HepG2 (cell line): ENCODE data around the gene P4HTM. TPM values are rescaled to one million over a fixed set of nuclear protein-coding genes. Genes with fewer than 3 reads are reported as not detected.

Experiments used
- AKNA ChIP-seq: sonication (generic); formaldehyde crosslinking; IDR thresholded peaks from 2 replicates; pipeline ENCODE4 v1.4.0; 2020; ENCODE audit warnings: missing genetic modification reagents, borderline replicate concordance
- ARNTL ChIP-seq: sonication (generic); formaldehyde crosslinking; IDR thresholded peaks from 2 replicates; pipeline ENCODE4 v1.4.0; 2020; ENCODE audit warnings: mild to moderate bottlenecking, missing genetic modification reagents
- ATRX ChIP-seq: sonication (generic); formaldehyde crosslinking; IDR thresholded peaks from 2 replicates; pipeline ENCODE4 v1.4.0; 2020; ENCODE audit warnings: missing genetic modification reagents, borderline replicate concordance
- CBFB ChIP-seq: sonication (generic); formaldehyde crosslinking; IDR thresholded peaks from 2 replicates; pipeline ENCODE4 v1.4.0; 2020; ENCODE audit warnings: missing genetic modification reagents
- CERS6 ChIP-seq: sonication (generic); formaldehyde crosslinking; IDR thresholded peaks from 2 replicates; pipeline ENCODE4 v1.5.0; 2020; ENCODE audit warnings: missing genetic modification reagents
- EED ChIP-seq: sonication (generic); formaldehyde crosslinking; IDR thresholded peaks from 2 replicates; pipeline ENCODE4 v1.5.0; 2020; ENCODE audit warnings: mild to moderate bottlenecking, missing genetic modification reagents
- EHMT2 ChIP-seq: fragments of 200-600 bp; sonication (generic); IDR thresholded peaks from 2 replicates; pipeline ENCODE4 v1.7.0; 2017; ENCODE audit warnings: antibody characterized with exemption, low read depth, low read length, borderline replicate concordance
- MED1 ChIP-seq: sonication (generic); formaldehyde crosslinking; IDR thresholded peaks from 2 replicates; pipeline ENCODE4 v1.4.0; 2020; ENCODE audit warnings: missing genetic modification reagents
- MEF2D ChIP-seq: sonication (generic); formaldehyde crosslinking; IDR thresholded peaks from 2 replicates; pipeline ENCODE4 v1.5.1; 2020; ENCODE audit warnings: mild to moderate bottlenecking, missing genetic modification reagents
- NCOA1 ChIP-seq: sonication (generic); formaldehyde crosslinking; IDR thresholded peaks from 2 replicates; pipeline ENCODE4 v1.9.0; 2021; ENCODE audit warnings: missing genetic modification reagents
- NCOA2 ChIP-seq: sonication (generic); formaldehyde crosslinking; IDR thresholded peaks from 2 replicates; pipeline ENCODE4 v1.8.0; 2022; ENCODE audit warnings: inconsistent platforms
- NR0B2 ChIP-seq: sonication (generic); formaldehyde crosslinking; IDR thresholded peaks from 2 replicates; pipeline ENCODE4 v1.4.0; 2020; ENCODE audit warnings: mild to moderate bottlenecking, missing genetic modification reagents
- RXRB ChIP-seq: IDR thresholded peaks from 2 replicates; pipeline ENCODE4 v1.6.1; 2016; ENCODE audit warnings: borderline replicate concordance, missing genetic modification reagents, missing compliant biosample characterization
- YY1 ChIP-seq: IDR thresholded peaks from 2 replicates; pipeline ENCODE4 v1.6.1; 2011; ENCODE audit warnings: low read length, low read depth, moderate library complexity, mild to moderate bottlenecking; ENCODE audit not compliant: insufficient read depth, insufficient replicate concordance
- ZC3H13 ChIP-seq: sonication (generic); formaldehyde crosslinking; IDR thresholded peaks from 2 replicates; pipeline ENCODE4 v1.8.1; 2023; ENCODE audit warnings: mild to moderate bottlenecking, missing genetic modification reagents, moderate library complexity
- ZNF362 ChIP-seq: sonication (generic); formaldehyde crosslinking; IDR thresholded peaks from 2 replicates; pipeline ENCODE4 v1.4.0; 2020; ENCODE audit warnings: missing genetic modification reagents, mild to moderate bottlenecking, borderline replicate concordance
- ZNF569 ChIP-seq: sonication (generic); formaldehyde crosslinking; IDR thresholded peaks from 2 replicates; pipeline ENCODE4 v1.5.0; 2020; ENCODE audit warnings: mild to moderate bottlenecking, missing genetic modification reagents, moderate library complexity, borderline replicate concordance
- ZNF589 ChIP-seq: sonication (generic); formaldehyde crosslinking; conservative IDR thresholded peaks from 2 replicates; pipeline ENCODE4 v1.8.0; 2022; ENCODE audit warnings: mild to moderate bottlenecking, moderate library complexity, missing genetic modification reagents
- ZNF704 ChIP-seq: sonication (generic); formaldehyde crosslinking; IDR thresholded peaks from 2 replicates; pipeline ENCODE4 v1.8.1; 2023; ENCODE audit warnings: mild to moderate bottlenecking, inconsistent platforms, moderate library complexity, missing genetic modification reagents, borderline replicate concordance
- ZNF780A ChIP-seq: sonication (generic); formaldehyde crosslinking; IDR thresholded peaks from 2 replicates; pipeline ENCODE4 v1.8.0; 2022; ENCODE audit warnings: mild to moderate bottlenecking, missing genetic modification reagents, moderate library complexity
- polyA plus RNA-seq, 8 experiments: library from polyadenylated mRNA; depleted of rRNA in 3 of 8; stranded (reverse) in 7 of 8; unstranded in 1 of 8; fragments of >200 nt; fragmentation: Illumina TruSeq in 4 of 8; extraction: Trizol in 4 of 8; gene quantifications; 2 replicates each; pipeline versions ENCODE4 v1.2.1 to v1.2.3, GENCODE V29; 2011 to 2016; ENCODE audit warnings: low read depth in 4 of 8, missing spikeins in 1 of 8, mixed read lengths in 1 of 8; ENCODE audit not compliant: insufficient read depth in 1 of 8
- total RNA-seq, 5 experiments: library from RNA; depleted of rRNA; stranded (reverse); fragments of >200 nt; fragmentation: Illumina TruSeq; extraction: Trizol; gene quantifications; 2 replicates each; pipeline ENCODE4 v1.2.3, GENCODE V29; 2016; ENCODE audit warnings: low read depth in 1 of 5

Gene P4HTM
- total and polyA plus RNA-seq, 2 of the 13 experiments (the other 11 are each of a cell fraction or from before 2014, with no cell fraction given): 0.01 TPM; not detected in 1

- TF ChIP-seq ZNF780A (CRISPR knock-in tag) (0 out of 2 replicates have a peak, but pooled peaks have one; percentile 51), MEF2D (0 out of 2 replicates have a peak, but pooled peaks have one; percentile 28), AKNA (CRISPR knock-in tag) (no peak), CERS6 (CRISPR knock-in tag) (0 out of 2 replicates have a peak, but pooled peaks have one; percentile 58), NCOA1 (peak; percentile 72; the same call in 1 of the 2 replicates), ZC3H13 (peak; percentile 99), EHMT2 (no peak), EED (CRISPR knock-in tag) (peak; percentile 49; the same call in 1 of the 2 replicates), ZNF569 (CRISPR knock-in tag) (no peak), CBFB (CRISPR knock-in tag) (peak; percentile 44; the same call in 1 of the 2 replicates), ZNF589 (CRISPR knock-in tag) (peak; percentile 71; the same call in 1 of the 2 replicates), NR0B2 (CRISPR knock-in tag) (peak; percentile 75), ATRX (CRISPR knock-in tag) (no peak), RXRB (CRISPR knock-in tag) (no peak; the same call in 1 of the 2 replicates), ZNF704 (CRISPR knock-in tag) (peak; percentile 92), MED1 (CRISPR knock-in tag) (0 out of 2 replicates have a peak, but pooled peaks have one; percentile 20), YY1 (peak; percentile 59), ARNTL (CRISPR knock-in tag) (0 out of 2 replicates have a peak, but pooled peaks have one; percentile 68), NCOA2 (no peak), ZNF362 (peak; percentile 98)
Observed at GRCh38 chr3:49017971-49018706, 28.1 kb downstream of the P4HTM start, which contains the start of gene DALRD3 (continued).
